NCI-H2227 (cell line): Measurements from ENCODE around the gene SPHK1.

Experiments used
- DNase-seq: peaks from one replicate; lab custom pipeline; 2025; ENCODE audit not compliant: unreplicated experiment; lab: John Stamatoyannopoulos, UW

Gene SPHK1

DNA sequence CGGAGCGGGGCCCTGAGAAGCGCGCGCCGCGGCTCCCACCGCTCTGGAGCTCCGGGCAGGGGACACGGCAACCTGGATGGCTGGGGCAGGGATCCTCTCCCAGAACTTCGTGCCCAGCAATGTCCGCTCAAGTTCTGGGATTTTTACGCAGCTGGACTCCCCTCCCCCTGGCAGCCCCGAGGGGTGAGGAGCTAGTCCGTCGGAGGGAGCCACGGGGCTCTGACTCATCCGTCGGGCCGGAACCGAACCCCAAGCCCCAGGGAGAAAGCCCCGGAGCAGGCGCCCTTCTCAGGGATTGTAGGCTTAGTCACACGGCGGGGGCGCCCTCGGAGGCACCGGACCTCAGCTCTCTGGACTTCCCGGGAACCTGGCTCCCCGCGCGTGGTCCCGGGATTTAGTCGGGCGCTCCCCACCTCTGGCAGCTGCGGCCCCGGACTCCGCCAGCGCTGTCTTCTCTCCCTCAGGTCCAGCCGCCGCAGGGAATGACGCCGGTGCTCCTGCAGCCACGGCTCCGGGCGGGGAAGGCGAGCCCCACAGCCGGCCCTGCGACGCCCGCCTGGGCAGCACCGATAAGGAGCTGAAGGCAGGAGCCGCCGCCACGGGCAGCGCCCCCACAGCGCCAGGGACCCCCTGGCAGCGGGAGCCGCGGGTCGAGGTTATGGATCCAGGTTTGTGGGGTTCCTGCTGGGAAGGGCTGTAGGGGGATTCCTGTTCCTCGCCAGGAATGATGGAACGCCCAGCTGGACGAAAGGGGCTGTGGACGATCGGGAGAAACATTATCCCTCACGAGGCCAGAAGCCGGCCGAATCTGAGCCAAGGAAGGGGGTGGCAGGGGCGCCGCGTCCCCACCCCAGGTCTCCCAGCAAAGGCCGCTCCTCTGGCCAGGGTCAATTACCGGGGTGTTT, 830 bp downstream of the SPHK1 start:
- no peak for DNase-seq

DNA sequence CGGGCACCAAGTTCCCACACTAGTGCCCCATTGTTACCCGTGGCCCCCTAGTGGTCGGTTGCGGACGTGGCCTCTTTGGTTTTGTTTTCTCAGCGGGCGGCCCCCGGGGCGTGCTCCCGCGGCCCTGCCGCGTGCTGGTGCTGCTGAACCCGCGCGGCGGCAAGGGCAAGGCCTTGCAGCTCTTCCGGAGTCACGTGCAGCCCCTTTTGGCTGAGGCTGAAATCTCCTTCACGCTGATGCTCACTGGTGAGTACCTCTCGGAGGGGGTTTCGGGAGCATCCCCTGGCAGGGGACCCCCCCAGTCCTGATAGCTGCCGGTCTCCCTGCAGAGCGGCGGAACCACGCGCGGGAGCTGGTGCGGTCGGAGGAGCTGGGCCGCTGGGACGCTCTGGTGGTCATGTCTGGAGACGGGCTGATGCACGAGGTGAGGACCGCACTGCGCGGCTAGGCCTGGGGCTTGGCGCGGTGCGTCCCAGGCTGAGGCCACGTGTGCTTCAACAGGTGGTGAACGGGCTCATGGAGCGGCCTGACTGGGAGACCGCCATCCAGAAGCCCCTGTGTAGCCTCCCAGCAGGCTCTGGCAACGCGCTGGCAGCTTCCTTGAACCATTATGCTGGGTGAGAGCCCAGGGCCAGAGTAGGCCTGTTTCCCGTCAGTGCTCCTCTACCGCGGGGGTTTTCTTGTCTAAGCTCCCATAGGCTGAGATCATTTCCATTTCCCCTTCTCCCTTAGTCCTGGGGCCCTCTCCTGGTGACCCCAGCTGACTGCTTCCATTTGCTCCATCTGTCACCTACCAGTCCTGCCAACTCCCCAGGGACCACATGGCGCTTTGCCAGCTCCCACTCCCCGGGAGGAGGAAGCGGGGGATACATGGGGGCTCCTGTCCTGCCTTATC, 1.7 kb downstream of the SPHK1 start:
- DNase-seq = peak; percentile 77

DNA sequence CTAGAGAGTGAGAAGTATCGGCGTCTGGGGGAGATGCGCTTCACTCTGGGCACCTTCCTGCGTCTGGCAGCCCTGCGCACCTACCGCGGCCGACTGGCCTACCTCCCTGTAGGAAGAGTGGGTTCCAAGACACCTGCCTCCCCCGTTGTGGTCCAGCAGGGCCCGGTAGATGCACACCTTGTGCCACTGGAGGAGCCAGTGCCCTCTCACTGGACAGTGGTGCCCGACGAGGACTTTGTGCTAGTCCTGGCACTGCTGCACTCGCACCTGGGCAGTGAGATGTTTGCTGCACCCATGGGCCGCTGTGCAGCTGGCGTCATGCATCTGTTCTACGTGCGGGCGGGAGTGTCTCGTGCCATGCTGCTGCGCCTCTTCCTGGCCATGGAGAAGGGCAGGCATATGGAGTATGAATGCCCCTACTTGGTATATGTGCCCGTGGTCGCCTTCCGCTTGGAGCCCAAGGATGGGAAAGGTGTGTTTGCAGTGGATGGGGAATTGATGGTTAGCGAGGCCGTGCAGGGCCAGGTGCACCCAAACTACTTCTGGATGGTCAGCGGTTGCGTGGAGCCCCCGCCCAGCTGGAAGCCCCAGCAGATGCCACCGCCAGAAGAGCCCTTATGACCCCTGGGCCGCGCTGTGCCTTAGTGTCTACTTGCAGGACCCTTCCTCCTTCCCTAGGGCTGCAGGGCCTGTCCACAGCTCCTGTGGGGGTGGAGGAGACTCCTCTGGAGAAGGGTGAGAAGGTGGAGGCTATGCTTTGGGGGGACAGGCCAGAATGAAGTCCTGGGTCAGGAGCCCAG, 2.8 kb downstream of the SPHK1 start:
- no peak for DNase-seq

DNA sequence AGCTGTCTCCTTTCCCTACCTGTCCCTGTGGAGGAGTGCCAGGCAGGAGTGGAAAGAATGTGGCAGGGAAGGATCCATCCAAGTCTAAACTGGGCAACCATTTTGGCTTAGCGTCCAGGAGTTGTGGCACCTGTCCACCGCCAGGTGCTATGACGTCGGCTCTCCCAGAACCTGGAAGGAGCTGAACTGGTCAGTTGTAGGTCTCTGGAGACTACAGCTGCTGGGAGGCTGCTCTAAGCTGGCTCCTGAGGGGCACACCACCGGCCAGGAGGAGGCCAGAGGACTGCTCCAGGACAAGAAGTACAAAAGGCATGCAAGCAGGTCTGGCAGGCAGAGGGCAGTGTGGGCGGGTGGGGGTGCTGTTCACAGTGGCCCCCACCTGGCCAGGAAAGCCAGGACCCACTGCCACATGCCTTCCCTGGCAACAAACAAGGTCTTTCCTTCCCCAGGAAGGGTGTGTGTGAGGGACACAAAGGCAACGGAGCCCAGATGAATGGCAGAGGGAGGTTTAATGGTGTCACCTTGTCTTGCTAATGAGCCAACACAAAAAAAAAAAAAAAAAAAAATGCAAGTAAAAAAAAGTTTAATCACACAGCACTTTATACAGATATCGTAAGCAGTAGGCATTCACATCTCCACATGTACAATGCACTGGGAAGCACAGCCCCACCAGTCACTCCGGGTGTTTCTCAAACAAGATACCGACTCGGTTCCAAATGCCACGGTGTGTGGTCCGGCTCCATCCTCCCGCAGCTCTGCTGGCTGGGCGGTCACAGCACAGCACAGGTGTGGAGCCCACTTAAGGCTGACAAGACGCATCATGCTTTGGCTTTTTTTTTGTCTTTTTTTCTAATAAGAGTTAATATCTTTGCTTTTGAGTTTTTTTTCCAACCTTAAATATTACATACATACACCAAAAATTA, 4.8 kb downstream of the SPHK1 start:
- DNase-seq = no peak

DNA sequence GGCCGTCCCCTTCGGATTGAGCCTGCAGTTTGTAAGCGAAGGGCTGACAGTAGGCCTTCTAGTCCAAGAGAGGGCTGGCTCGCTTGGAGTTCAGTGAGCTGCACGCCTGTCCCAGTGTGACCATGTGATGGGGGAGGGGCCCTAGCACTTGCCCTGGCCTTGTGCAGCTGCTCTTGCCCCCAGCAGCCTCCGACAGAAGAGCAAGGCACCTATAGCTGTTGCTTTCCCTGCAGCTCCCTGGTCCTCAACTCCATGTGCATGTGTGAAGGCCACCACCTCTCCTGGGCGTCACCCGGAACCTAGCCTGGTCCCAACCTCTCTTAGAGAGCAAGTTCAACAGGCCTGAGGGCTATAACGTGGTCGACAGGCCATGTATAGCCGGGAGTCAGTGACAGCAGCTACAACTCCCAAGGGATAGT, 5.6 kb downstream of the SPHK1 start:
- DNase-seq = no peak

DNA sequence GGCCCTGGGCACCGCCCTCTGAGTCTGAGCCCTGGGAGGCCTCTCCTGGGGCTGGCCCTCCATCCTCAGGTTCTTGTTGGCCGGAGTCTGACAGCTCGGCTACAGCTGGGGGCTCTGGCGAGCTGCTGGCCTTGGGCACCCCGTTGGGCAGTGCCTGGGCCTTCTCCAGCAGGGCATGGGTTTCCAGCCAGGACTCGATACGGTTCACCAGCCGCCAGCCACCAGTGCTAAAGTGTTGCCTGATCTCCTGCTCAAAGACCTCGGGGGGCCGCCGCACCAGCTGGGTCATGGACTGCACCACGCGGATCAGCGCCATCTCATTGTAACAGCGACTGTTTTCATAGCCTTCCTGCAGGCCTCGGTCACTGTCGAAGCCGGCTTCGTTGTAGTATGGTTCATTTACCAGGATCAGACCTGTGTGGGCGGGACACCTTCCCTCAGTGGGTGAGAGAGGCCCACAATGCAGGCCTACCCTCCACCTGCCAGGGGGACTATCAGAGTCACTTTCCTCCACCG, 6.8 kb downstream of the SPHK1 start:
- no peak for DNase-seq

DNA sequence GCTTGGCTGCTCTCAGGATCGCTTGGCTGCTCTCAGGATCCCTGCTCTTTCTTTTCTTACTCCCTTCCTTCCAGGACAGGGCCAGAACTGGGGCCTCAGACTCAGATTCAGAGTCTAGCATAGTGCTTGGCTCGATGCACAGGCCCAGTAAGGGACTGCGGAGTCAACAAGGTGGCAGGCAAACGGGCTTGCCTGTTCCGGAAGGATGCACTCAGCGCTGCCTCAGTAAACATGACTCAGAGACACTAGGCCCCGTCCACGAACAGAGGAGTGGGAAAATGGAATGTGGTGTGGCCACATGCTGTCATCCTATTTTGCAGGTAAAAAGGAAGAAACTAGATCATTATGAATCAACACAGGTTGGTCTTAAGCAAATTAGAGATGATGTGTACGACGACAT, 9.8 kb downstream of the SPHK1 start:
- DNase-seq = no peak

DNA sequence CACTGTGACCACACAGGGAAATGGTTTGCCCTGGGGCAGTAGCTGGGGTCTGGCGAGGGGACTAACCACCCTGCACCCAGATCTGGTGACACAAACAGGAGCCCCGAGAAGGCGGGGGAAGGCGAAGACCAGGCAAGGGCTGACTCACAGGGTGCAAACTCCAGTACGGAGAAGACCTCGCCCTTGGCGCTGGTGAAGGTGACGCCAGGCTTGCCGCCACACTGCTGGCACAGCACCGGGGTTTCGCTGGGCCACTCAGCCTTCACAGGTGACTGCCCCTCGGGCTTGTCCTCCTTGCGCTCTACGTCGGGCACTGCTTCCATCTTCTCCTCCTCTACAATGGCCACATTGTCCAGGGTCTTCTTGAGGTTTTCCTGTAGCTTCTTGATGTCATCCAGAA, 11.6 kb downstream of the SPHK1 start:
- no peak for DNase-seq

DNA sequence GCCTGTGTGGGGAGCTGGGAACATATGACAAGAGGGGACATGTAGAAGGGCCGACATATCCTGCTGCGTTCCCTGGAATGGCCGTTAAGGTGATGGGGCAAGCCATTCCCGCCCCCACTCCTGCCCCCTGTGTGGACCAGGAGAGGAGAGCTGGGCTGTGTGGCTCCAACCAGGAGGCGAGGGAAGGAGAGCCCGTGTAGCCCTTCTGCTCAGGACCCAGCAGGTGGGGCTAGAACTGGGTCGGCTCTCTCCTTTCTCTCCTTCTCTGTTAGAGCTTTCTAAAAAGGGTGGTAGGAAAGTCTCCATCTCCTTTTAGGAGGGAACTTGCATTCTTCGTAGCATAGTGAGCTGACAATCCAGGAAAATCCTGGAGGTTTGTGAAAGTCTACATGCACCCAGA, 12.8 kb downstream of the SPHK1 start:
- no peak for DNase-seq

DNA sequence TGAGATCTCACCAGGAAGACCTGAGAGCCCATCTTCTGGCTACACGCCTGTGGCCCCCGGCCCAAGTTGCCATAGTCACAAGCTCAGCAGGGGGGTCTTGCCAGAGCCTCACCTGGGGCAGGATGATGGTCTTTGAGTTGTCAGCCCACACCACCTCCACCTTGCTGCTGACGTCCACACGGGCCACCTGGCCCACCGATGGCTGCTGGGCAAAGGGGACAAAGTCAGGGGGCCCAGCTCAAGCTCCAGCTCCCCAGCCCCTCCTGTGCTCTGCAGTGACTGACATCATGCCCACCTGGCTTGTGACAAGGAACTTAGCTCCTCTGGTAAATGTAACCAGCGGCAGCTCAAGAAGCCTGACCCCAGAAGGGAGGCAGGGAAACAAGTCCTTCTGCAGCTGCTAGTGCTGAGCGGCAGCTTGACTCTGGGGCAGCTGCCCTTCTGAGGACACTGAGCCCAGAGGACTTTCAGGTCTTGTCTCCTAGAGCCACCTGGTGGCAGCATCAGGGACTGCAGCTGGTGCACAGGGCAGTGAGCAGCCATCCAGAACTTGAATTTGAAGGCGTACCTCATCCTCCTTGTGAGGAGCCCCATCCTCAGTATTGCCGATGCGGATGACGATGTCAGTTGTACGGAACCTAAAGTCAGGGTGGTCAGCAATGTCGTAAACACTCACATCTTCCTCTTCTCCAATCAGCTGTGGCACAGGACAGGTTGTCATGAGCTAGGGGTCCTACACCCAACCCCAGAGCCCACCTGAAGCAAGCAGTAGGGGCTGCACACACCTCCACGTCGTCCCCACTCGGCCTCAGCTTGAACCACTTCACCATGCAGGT, 13.5 kb downstream of the SPHK1 start:
- peak; percentile 91 for DNase-seq

DNA sequence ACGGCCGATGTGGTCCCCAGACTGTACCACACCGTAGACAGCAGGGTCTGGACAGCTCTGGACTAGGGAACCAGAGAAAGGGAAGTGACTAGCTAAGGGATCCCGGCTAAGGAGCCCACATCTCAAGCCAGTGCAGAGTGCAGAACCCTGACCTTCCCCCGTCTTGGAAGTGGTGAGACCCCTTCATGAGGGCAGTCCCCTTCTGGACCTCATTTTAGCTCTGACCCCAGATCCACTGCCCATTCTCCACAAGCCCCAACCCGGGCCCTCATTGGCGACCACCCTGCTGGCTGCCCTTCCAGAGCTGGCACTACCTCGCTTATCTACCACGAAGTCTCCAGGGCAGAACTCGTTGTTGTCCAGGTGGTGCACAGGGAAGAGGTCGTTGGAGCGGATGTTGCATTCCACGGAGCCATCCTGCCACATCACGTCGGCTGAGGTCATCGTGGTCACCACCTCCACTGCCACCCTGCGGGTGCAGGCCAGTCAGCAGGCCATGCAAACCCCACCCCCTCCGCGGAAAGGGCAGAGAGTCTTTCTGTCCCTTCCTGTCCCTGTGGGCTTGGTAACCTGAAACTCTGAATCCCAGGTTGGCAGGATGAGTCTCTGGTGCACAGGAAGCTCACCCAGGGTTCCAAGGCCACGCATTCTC, 14.2 kb downstream of the SPHK1 start:
- no peak for DNase-seq

DNA sequence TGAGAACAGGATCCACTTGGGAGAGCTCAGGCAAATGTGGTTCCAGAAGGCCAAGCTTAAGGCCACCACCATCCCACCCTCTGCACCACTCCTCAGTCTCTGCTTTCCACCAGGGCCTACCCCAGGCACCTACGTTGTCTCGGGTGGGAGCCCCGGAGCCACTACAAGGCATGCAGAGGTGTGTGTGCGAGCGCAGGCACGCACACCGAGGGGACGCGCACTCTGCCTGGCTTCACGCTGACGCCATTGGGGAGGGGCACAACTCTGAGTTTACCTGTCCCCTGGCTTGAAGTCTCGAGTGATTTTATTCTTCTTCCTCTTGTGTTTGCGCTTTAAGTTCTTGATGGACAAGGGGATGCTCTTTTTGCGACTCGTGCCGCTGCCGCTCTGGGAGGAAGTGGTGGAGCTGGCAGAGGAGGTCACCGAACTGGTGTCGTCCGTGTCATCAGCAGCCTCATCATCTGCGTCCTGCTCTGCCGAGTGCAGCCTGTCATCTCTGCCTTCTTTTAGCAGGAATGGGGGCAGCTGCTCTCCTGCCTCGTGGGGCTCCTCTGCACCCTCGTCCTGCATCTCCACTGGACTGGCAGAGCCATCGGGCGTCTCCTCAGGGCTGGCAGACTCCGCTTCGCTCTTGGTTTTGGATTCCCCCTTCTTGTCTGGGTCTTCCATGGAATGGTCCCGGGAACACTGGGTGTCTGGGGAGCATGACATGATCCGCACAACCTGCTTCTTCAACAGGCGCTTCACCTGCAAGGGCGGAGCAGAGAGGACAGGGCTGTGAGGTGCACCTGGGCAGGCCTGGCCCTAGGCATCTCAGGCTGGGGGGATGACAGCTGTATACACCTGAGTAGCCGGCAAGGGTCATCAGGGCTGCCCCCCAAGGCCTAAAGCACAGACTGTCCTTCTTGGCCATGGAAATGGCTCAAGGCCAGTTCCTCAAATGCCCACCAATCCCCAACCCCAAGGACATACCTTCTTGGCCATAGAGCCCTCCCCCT, 15.1 kb downstream of the SPHK1 start:
- DNase-seq = no peak

DNA sequence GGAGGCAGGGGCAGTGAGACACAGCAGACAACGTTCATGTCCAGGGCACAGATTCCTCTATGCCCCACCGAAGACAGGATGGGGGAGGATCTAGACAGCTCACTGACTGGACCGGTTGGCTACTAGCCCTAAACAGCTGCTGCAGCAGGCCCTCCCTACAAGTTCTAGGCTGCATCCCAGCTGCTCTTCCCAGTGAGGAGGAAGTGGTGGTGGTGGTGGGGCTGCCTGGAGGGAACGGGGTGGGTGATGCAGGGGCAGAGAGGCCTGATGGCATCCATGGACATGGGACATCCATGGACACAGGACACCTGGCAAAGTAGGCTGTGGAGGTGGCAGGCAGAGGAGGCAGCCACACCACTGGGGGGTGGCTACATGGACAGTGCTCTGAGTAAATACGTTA, 18.3 kb downstream of the SPHK1 start:
- DNase-seq = no peak

DNA sequence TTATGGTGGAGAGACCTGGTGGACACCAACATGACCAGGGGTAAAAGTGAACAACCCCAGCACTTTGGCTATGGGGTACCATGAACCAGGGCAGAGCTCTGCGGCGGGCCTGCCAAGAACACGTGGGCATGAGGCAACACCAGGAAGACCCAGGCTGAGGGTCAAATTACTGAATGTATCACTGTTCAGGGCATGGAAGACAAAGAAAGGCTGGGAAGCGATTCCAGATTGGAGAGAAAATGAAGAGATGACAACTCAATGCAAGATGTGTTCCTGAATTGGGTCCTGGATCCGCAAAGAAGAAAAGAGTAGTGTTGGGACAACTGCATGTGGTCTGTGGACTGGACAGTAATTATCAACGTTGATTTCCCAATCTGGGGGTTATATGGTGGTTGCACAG, 19.8 kb downstream of the SPHK1 start:
- no peak for DNase-seq

DNA sequence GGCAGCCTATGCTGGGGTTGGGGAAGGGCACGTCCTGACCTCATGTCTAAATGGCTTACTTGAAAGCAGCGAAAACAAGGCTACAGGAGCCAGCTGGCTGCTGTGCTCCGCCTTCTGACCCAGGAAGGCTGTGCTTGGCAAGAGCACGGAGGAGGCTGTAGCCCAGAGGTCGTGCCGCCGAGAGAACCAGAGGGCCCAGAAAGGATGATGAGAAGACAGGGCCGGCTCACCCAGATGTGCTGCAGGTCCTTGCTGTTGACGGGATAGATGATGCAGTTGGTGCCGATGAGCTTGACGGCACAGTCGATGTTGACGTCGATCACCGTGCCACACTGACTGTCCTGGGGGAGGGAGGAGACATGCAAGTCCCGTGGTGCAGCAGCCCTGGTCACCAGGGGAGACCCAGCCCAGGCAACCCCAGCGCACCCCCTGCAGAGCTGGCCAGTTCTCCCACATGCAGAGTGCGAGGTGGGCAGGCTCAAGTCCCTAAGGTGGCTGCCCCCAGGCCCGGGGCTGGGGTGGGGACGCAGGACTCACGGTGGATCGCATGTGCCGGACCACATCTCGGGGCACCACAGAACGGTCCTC, 20.7 kb downstream of the SPHK1 start:
- no peak for DNase-seq

DNA sequence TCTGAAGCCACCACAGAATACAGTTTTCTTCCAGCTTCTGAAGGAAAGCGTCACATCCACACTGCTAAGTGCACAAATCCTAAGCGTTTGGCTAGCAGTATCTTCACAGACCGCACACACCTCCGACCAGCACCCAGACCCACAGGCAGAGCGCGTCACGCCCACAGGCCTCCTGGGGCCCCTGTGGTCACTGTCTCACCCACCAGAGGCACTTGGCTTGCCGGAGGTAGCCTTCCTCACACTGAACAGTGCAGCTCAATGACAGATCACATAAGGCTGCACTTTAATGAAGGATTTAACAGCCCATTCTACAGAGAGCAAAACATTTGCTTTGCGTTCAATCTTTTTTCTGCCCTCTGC, 21.2 kb downstream of the SPHK1 start:
- DNase-seq = no peak
